Omental fat pad (tissue), 4 donors: Measurements from ENCODE around the gene RGSL1. TPM values are rescaled to one million over a fixed set of nuclear protein-coding genes. Genes with fewer than 3 reads are reported as not detected.

Experiments used
- ATAC-seq: fragments of 150-250 bp; one replicate; pipeline ENCODE4 v1.9.1; 2016; ENCODE audit warnings: mild to moderate bottlenecking, moderate library complexity; ENCODE audit not compliant: low FRiP score
- DNase-seq: peaks from one replicate; pipeline ENCODE4 v3.0.0-alpha.2; 2019; ENCODE audit warnings: low spot score
- total RNA-seq, 4 donors: library from RNA; depleted of rRNA; stranded (reverse); fragments of >200 nt; gene quantifications; one replicate each; pipeline ENCODE4 v1.1.0, GENCODE V29; 2016
- TF ChIP-seq, protein P1 (sequence below), 3 donors: fragments of 450-650 bp; IDR thresholded peaks; one replicate each; pipeline ENCODE4 v1.5.1; 2016 to 2017; ENCODE audit warnings: antibody characterized with exemption in 3 of 3, mild to moderate bottlenecking in 3 of 3, moderate library complexity in 2 of 3

The RGSL1 gene
- total RNA-seq, 4 donors from 2014 or later, result 1.7 TPM; not detected in 3

GRCh38 chr1:182488803-182489202, 38.9 kb downstream of the RGSL1 start:
- DNase-seq (no peak), ATAC-seq (no peak)
- TF ChIP-seq, protein P1, sequence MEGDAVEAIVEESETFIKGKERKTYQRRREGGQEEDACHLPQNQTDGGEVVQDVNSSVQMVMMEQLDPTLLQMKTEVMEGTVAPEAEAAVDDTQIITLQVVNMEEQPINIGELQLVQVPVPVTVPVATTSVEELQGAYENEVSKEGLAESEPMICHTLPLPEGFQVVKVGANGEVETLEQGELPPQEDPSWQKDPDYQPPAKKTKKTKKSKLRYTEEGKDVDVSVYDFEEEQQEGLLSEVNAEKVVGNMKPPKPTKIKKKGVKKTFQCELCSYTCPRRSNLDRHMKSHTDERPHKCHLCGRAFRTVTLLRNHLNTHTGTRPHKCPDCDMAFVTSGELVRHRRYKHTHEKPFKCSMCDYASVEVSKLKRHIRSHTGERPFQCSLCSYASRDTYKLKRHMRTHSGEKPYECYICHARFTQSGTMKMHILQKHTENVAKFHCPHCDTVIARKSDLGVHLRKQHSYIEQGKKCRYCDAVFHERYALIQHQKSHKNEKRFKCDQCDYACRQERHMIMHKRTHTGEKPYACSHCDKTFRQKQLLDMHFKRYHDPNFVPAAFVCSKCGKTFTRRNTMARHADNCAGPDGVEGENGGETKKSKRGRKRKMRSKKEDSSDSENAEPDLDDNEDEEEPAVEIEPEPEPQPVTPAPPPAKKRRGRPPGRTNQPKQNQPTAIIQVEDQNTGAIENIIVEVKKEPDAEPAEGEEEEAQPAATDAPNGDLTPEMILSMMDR (IDR thresholded peaks at IDR 0.05), result no peak

- DNase-seq (no peak), ATAC-seq (no peak)
- TF ChIP-seq, protein P1 (IDR thresholded peaks at IDR 0.05), result no peak
Observed at GRCh38 chr1:182493063-182493462, 43.1 kb downstream of the RGSL1 start.

- TF ChIP-seq, protein P1 (IDR thresholded peaks at IDR 0.05), result no peak
- DNase-seq, result no peak
- no peak for ATAC-seq
Observed at GRCh38 chr1:182495002-182495401, 45.1 kb downstream of the RGSL1 start.

DNA sequence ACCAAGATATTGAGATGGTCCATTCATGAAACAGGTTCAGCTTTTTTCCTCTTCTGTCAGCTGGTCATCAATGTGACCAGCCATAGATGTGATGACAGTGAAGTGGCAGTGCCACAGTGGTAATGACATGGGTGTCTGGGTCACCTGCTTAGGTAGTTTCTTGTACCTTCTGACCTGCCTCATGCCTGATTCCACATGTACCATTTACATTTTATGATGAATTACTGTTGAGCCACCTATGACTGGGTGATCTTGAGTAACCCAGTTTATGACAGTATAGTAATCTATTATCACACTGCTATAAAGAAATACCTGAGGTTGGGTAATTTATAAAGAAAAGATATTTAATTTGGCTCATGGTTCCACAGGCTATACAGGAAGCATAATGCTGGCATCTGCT, 45.7 kb downstream of the RGSL1 start:
- TF ChIP-seq, protein P1 (IDR thresholded peaks at IDR 0.05), result no peak
- ATAC-seq, result no peak

GRCh38 chr1:182507685-182508084, 57.7 kb downstream of the RGSL1 start:
- TF ChIP-seq, protein P1 (IDR thresholded peaks at IDR 0.05), result no peak
- DNase-seq, result no peak
- no peak for ATAC-seq

More for the DNA sequence above, 45.7 kb downstream of the RGSL1 start:
- DNase-seq, result no peak

- no peak for ATAC-seq
Observed at GRCh38 chr1:182515556-182515955, 65.6 kb downstream of the RGSL1 start.

GRCh38 chr1:182520736-182521135, 70.8 kb downstream of the RGSL1 start:
- TF ChIP-seq, protein P1 (IDR thresholded peaks at IDR 0.05), result no peak
- DNase-seq, result no peak

More at GRCh38 chr1:182515556-182515955, 65.6 kb downstream of the RGSL1 start:
- TF ChIP-seq, protein P1 (IDR thresholded peaks at IDR 0.05), result no peak
- DNase-seq, result no peak

More at GRCh38 chr1:182520736-182521135, 70.8 kb downstream of the RGSL1 start:
- ATAC-seq, result no peak
